ENCODE data around the gene TMEM69.

GRCh38 chr1:45666836-45667235 lies 21.1 kb upstream of the TMEM69 start:
- TF ChIP-seq POLR2AphosphoS5 (IDR thresholded peaks at IDR 0.05): no peak
- TF ChIP-seq EP300 (IDR thresholded peaks at IDR 0.05): no peak
